NCI-H1092 (cell line): ENCODE data around the gene TXLNG.
A peak's percentile ranks its signal among the peaks of the same experiment; 100 is the strongest.
"Not testable (repeated sequence)": the region's sequence is repeated elsewhere in the genome, so short reads cannot be mapped to it uniquely, and the experiment has no call there.

Source experiments
- DNase-seq: peaks from one replicate; lab custom pipeline; 2025; lab: John Stamatoyannopoulos, UW

Gene TXLNG

DNA sequence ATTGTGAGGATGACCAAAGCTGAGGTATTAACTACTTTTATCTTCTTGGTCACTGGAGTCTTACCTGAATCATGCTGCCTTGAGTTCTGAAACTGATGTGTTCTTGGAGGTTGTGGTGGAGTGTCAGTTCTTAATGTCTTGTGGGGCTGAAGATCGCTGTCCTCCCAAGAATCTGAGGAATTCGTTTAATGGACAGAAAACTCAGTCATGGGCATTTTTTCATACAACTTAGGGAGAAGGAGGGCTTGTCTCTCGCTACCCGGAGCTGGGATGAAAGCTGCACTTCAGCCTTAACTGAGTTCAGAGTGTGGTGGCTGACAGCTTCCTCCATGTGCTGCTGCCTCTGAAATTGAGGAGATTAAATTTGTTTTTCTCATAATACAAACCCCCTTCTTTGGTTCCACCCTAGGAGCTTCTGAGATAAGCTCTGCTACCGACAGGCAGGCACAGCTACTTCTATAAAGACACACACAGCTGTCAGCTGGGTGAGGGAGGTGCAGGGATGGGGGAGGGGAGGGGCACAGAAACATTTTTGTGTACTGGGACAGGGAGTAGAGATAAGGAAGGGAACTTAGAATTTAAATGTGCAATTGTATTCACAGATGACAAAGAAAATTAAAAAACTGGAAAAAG, 53.1 kb downstream of the TXLNG start:
- no peak for DNase-seq

DNA sequence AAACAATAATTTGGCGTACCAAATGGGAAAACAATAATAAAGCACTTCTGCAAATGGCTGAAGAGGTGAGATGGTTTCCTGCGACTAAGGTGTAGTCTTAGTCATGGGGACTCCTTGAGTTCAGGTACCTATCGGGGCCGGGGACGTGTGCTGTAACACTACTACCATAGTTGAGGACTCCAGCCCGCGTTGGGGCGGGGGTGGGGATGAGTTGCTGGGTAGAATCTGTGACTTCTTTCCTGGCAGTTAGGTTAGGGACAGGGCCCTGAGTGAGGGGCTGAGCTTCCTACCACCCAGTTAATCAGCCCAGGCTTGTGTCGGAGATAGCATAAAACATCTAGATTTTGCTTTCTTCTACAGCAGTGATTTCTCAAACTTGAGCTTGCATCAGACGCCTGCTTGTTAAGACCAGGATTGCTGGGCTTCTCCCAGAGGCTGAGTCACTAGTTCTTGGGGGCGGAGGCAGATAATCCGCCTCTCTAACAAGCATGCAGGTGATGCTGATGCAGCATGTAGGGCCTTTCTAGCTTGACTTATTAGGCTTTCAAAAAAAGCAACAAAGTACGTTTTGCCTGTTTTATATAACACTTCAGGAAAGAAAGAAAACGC, 53.7 kb downstream of the TXLNG start:
- no peak for DNase-seq

DNA sequence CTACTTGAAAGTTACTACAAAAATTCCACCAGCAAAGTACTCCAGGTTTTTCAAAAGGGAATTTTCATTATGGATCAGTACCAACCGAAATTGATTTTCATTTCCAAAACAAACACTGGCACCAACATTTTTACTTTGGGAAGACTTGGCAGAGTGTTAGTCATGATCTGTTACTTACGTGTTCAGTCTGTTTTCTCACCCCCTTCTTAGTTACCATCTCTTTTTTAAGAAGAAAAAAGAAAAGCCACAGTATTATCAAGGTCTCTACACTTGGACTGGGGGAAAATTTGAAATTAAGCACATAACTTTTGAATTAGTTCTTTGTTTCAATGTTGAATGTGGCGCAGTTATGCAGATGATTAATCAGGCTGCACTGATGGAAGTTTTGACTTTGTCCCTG, 56.4 kb downstream of the TXLNG start:
- no peak for DNase-seq

DNA sequence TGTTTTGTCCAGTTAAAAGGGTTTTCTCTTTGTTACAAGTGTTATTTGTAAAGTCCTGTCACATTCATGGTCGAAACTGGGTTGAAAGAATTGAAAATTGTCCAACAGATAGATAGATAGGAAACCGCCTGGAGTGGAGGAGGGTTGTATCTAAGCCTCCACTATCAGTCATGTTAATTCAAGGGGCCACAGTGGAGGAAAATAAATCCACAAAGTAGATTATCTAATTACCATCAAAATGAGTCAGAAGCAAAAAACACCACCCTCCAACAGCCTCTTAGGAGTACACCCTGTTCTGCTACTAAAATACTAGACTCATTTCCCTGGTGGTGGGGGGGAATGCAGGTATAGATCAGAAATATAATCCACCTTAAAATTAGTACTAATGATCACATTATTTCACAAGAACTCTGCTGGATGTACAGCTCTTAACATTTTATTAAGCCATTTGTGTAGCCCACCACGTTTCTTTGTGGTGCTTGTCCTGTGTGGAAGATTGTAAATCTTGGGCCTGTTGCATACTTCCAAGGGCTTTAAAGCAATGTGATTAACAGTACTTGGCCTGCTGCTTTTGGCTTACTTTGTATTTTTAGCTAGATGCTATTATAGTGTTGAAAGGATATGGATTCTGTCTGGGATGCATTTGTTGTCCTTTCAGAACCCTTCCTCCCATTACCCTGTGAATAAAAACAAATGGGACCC, 57.1 kb downstream of the TXLNG start:
- DNase-seq: no peak

DNA sequence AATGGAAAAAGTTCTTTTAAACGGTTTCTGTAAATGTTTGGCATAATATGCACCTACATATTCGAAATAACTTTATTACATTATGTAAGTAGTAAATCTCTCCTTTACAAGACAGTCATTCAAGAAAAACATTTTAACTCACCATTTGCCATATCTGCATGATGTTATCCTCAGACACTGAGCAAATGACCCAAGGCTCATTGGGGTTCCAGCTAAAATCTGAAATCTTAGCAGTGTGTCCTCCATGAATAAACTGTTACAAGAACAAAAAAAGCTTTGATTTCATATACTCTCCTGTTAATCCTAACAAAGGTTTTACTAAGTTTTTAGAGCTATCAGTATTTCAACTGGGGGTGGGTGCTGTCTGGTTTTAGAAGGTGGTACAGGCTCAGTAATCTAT, 59.4 kb downstream of the TXLNG start:
- no peak for DNase-seq

DNA sequence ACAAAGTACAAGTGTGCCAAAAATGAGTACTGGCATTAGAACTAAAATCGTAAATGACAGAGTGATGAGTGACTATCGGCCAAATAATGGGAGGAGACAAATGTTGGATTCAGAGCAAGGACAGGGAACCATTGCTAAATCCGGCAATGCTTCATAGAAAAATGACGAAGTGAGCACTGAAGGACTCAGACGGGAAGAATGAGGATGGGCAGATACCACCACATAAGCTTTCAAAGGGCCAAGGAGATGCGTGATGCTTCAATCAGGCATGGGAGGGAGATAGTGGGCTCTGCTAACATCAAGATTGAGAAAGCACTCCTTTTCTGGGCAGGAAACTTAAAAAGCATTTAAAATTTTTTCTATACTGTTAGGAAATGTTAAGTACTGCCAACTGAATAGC, 62.3 kb downstream of the TXLNG start:
- no peak for DNase-seq

DNA sequence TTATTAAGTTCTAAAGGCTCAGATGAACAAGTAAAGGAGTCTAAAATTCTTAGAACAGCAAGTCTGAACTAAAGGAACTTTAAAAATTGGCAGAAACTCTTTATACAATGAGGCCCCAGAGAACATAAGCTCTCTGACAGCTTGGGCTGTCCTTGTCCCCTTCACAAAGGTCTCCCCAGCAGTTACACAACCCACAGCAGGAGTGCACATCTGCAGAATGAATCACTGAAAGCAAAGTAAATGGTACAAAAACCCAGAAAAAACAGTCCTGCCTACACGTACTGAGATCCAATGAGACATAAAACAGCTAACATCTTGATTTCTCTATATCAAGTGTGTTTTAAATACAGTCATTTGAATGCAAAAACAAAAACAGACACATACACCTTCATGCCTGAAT, 65.2 kb downstream of the TXLNG start:
- no peak for DNase-seq

DNA sequence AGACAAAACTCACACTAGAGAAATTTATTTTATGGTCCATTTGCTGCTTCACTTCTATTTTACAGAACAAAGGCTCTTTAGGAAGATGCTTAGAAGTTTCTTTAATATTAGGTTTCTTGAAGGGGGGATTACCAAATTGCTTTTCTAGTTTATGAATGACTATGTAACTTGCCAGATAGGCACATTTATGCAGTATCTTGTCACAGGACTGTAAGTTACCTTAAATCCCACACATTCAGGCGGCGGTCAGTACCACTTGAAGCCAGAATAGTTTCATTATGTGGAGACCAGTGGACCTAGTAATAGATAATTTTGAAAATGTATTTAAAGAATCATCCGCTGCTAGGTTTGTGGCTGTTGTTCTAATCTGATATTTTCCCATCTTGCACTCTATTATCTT, 65.6 kb downstream of the TXLNG start:
- no peak for DNase-seq

DNA sequence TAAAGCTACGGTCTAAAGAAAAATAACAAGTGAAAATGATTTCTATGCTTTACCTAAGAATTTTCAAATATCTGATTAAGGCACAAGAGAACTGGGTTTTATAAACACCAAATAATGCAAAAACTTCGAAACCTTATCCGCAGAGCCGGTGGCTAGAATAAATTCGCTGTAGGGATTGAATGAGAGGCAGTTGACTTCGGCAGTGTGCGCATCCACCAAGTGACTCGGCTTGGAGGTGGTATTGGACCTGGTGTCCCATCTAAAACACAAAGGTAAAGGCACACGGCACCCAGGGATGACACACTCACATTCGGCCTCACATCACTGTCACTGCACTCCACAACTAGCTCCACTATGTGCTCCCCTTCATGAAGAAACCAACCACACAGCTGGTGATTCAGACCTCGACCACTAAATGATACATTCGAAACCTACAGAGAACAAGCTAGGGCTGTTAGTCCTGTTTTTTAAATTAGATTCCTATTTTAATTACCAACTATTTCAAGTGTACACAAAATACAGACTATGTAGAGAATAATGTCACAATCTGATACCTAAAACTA, 66.4 kb downstream of the TXLNG start:
- DNase-seq: no peak

DNA sequence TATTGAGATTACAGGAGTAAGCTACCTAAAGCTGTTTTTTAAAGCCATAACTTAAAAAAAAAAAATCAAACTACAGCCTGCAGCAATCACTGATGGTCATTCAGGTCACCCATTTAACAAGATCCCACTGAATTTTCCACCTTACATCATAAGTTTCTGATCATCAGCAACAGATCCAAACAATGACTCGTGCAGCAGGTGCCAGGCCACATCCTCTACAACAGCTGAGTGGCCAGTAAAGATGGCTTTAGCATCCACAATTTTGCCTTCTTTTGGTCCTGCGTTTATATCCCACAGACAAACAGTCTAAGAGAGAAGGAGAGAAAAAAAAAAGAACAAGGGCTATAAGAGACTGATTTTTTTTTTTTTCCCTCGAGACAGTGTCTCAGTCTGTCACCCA, 67.3 kb downstream of the TXLNG start:
- DNase-seq: no peak

DNA sequence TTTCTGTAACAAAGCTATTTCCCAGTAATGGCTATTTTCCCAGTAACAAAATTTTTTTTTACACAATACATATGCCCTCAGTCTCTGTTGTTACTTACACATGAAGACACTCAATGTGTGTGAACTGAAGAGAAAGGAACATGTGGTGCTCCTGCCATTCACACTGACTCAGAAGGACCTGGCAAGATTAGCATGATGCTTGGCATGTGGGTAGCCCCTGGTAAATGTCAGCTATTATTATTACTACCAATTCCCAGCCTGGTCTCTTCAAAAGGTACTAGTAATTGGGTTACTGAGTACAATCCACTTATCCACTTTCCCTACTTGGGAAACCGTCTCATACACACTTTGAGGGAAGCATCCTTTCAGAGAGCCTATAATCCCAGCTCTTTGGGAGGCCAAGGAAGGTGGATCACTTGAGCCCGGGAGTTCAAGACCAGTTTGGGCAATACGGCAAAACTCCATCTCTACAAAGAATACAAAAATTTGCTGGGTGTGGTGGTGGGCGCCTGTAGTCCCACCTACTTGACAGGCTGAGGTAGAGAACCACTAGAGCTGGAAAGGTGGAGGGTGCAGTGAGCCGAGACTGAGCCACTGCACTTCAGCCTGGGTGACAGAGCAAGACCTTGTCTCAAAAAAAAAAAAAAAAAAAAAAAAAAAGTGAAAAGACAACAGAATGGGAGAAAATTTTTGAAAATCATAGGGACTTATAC, 69.3 kb downstream of the TXLNG start:
- DNase-seq: no peak

DNA sequence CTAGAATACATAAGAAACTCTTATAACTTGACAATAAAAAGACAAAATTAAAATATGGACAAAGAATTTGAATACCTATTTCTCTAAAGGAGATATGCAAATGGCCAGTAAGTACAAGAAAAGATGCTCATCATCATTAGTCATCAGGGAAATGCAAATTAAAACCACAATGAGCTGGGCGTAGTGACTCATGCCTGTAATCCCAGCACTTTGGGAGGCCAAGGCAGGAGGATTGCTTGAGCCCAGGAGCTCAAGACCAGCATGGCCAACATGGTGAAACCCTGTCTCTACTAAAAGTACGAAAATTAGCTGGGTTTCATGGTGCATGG, 69.8 kb downstream of the TXLNG start:
- DNase-seq: not testable (repeated sequence)

DNA sequence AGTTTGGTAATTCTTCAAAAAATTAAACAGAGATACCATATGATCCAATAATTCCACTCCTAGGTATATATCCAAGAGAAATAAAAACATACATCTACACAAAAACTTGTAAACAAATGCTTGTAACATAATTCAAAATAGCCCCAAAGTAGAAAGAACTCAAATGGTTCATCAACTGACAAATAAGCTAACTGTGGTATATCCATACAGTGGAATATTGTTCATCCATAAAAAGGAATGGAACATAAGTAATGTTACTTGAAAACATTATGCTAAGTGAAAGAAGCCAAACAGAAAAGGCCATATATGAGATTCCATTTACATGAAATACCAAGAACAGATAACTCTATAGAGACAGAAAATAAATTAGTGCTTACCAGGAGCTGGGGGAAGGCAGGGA, 70.5 kb downstream of the TXLNG start:
- DNase-seq: no peak

DNA sequence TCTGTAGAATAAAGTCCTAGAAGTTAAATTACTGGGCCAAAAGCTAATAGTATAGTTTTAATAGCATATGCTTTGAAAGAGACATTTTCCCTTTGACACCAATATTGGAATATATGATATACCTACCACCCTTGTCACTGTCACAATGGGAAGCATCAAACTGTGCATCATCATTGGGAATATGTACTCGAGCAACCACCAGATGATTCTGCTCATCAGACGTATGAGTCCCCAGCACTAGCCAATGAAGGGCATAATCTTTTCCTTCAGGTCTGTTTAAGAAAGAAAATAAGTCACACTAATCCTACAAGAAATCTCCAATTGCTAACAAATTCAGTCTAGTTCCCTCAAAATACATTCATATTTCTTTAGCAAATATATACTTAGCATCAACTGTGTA, 76.6 kb downstream of the TXLNG start:
- no peak for DNase-seq

DNA sequence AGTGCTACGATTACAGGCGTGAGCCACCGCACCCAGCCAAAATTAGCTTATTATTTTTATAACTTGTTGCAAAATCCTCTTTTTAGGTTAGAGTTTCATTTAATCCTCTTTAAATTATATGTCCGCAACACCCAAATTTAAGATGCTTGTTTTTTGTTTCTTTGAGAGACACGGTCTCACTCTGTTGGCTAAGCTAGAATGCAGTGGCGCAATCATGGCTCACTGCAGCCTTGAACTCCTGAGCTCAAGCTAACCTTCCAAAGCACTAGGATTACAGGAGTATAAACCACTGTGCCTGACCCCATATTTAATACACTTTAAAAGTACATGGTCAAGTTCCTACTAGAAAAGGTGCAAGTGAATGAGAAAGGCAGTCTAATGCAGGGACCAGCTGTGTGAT, 81.7 kb downstream of the TXLNG start:
- no peak for DNase-seq

DNA sequence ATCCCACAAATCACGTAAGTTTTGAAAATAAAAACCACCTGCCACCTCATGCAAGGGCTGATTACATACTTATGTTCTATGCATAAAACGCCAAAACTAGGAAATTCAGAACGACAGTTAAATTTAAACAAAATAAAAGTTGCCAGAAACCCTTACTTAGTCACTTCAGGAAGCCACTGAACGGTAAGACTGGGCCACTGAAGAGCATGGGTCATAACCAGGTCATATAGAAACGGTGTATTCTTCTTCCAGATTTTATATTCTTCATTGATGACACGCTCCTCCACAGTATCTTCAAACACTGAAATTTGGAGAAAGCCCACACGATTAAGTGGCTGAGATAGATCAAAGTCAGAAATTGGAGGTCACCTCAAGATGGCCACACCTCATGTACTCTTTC, 82.7 kb downstream of the TXLNG start:
- DNase-seq: no peak

DNA sequence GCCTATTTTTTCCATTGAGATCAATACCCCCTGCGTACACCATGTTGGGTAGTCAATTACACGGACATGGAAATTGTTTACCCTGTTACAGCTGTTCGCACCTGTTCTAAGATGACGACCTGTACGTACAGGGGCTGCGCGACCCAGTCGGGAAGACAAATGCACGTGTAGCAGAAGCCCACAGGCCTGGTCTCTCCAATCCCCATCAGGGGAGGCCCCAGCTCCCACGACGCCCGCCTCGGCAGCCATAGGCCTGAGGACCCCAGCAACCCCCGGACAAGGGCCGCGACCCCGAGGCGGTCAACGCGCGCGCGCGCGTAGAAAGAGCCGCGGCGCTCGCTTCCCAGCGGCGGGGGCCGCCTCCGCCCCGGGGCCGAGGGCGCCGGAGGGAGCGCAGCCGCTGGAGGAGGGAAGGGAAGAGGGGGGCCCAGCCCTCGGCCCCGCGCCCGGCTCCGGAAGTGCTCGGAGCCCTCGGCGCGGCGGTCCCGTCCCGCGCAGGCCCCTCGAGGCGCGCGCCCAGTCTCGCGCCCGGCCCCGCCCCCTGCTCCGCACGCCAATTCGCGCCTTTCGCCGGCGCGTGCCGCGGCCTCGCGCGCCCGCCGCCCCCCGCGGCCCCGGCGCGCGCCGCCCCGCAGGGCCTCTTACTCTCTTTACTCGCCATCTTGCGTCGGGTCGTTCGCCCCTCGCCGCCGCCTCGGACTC, 83.3 kb downstream of the TXLNG start:
- DNase-seq: peak; percentile 24

DNA sequence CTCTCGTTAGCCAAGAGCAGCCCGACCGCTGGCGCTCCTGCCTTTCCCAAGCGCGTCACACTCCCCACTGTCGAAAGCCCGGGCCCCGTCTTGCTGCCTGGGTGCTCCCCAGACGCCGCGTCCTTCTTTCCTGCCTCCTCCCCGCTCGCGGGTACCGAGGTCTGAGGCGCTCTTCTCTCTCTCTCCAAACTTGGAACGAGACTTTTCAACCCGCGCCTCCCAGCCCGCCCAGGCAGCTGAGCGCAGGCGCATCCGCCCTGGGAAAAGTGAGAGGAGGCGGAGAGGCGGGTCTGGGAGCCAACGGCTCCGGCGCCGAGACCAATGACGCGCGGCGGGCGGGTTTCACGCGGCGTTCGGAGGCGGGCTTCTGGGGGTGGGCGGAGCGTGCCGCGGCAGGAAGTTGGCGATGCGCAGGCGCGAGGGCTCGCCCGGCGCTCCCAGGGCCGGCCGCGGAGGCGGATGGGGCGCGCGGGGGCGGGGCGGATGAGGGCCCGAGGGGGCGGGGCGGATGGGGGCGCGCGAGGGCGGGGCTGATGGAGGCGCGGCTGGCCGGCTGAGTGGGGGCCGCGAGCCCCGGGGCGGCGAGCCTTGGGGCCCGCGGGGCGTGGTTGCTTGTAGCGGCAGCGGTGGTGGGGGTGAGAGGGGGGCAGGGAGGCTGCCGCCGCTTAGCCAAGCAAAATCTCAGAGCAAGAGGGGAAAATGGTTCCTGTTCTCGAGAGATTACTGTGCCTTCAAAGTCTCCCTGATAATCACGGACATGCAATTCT, 84.0 kb downstream of the TXLNG start, which contains the start of gene RBBP7:
RBBP7 (minus strand) TSS at position 268 of the 767 bp plus-strand sequence. CDS start 309 bp downstream, outside the sequence.
- peak; percentile 92 for DNase-seq

DNA sequence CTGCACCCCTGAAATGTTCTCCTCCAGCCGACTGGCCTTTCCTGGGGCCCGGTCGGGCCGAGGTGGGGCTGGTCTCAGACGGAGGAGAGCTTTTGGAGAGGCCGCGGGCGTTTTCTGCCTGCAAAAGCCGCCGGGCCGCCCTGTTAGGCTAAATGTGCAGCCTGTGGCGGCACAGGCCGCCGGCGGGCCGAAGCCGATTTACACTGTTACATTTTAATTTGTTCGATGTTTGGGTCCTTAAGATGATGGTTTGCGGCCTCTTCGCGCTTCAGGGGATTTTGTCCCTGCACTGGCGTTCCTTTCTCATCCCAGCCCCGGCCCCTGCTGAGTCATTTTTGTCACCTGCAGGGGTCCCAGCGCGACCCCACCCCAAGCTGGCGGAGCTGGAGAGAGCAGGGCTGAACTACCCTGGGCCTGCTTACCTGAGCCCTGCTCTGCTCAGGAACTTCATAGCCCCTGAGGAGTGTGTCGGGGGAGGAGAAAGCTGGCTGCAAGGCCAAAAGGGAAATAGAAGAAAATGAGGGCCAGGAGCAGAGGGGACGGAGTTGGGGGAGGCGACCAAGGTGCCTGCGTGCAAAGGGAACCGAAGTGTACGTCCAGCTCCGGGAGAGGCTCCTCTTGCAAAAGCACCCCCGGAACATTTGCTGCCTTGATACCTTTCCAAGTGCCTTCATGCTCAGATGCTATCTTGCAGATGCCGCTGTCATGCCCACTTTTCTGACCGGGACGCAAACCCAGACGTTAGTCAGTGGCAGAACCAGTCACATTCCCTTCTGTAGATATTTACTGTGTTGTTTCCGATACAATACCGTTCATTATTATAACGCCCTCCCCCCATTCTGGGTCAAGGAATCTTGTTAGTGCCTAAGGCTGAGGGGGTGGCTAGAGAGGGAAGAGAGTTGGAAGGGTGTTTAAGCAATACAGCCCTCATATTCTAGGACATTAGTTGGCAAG, 84.9 kb downstream of the TXLNG start:
- DNase-seq: peak; percentile 25

DNA sequence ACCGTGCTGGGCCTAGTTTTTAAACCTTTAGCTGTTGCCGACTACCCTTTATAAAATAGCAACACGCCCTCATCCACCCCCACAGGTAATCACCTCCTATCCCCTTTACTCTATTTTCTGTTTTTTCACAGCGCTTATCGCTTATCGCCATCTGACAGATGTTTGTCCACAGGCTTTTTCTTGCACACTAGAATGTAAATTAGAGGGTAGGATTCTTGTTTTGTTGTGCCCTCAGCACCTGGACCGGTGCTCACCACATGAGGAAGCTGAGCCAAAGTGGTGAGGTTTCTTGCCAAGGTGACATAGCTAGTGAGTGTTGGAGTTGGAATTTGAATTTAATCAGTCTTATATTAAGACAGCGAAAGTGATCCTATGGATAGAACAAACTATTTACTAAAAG, 86.8 kb downstream of the TXLNG start:
- DNase-seq: no peak
